Vagina (tissue), 2 donors: Measurements from ENCODE around the gene TAF5.

ENCODE experiments used
- POLR2A ChIP-seq, 2 donors: fragments of 450-650 bp; IDR thresholded peaks; one replicate each; pipeline ENCODE4 v1.6.1; 2017; ENCODE audit warnings: antibody characterized with exemption in 2 of 2, mild to moderate bottlenecking in 2 of 2, moderate library complexity in 2 of 2
- POLR2AphosphoS5 ChIP-seq, 2 donors: sonication (generic); formaldehyde crosslinking; IDR thresholded peaks; one replicate each; pipeline ENCODE4 v1.9.0; 2017; ENCODE audit warnings: antibody characterized with exemption in 2 of 2, mild to moderate bottlenecking in 2 of 2, low read depth in 1 of 2; ENCODE audit not compliant: insufficient read depth in 1 of 2
- TF ChIP-seq, protein P1 (sequence below), 3 experiments: fragments of 450-650 bp in 2 of 3; fragments of 200-600 bp in 1 of 3; sonication (generic) in 1 of 3; IDR thresholded peaks; one replicate each; pipeline ENCODE4 v1.5.1; 2017 to 2019; ENCODE audit warnings: antibody characterized with exemption in 3 of 3, mild to moderate bottlenecking in 2 of 3, moderate library complexity in 2 of 3

DNA sequence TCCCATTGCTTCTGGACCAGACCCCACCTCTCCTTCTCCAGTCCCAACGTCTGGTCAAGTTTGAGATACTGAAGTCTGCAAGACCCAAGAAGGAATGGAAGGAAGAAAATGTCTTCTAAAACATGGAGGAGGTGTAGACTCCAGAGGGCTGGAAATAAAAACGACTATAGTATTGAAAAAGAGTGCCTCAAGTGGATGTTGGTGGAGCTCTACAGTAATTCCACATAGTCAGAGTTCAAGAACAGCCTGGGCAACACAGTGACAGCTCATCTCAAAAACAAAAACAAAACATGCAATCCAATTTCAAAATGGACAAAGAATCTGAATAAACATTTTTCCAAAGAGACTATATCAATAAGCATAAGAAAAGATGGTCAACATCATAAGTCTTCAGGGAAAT, 14.5 kb upstream of the TAF5 start:
- TF ChIP-seq POLR2A (IDR thresholded peaks at IDR 0.05) (no peak), POLR2AphosphoS5 (IDR thresholded peaks at IDR 0.05; ENCODE audit: insufficient read depth in 1 of 2, low read depth in 1 of 2) (no peak)
- TF ChIP-seq, protein P1, sequence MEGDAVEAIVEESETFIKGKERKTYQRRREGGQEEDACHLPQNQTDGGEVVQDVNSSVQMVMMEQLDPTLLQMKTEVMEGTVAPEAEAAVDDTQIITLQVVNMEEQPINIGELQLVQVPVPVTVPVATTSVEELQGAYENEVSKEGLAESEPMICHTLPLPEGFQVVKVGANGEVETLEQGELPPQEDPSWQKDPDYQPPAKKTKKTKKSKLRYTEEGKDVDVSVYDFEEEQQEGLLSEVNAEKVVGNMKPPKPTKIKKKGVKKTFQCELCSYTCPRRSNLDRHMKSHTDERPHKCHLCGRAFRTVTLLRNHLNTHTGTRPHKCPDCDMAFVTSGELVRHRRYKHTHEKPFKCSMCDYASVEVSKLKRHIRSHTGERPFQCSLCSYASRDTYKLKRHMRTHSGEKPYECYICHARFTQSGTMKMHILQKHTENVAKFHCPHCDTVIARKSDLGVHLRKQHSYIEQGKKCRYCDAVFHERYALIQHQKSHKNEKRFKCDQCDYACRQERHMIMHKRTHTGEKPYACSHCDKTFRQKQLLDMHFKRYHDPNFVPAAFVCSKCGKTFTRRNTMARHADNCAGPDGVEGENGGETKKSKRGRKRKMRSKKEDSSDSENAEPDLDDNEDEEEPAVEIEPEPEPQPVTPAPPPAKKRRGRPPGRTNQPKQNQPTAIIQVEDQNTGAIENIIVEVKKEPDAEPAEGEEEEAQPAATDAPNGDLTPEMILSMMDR (IDR thresholded peaks at IDR 0.05) = no peak
